Sigmoid colon (tissue), 7 donors: ENCODE measurements around the gene LYL1. TPM values are rescaled to one million over a fixed set of nuclear protein-coding genes. Genes with fewer than 3 reads are reported as not detected.

Experiments used
- DNase-seq: peaks from one replicate; pipeline ENCODE4 v3.0.0-alpha.2; 2019
- H3K27ac ChIP-seq, 4 donors: fragments of 200-600 bp; sonication (generic); one replicate each; pipeline ENCODE4 v1.5.1; 2016 to 2019; ENCODE audit warnings: mild to moderate bottlenecking in 1 of 4
- H3K27me3 ChIP-seq, 3 donors: fragments of 200-600 bp; sonication (generic); one replicate each; pipeline ENCODE4 v1.5.1; 2019; ENCODE audit warnings: mild to moderate bottlenecking in 1 of 3
- H3K36me3 ChIP-seq, 4 donors: fragments of 200-600 bp; sonication (generic); one replicate each; pipeline ENCODE4 v1.5.1; 2016 to 2019
- H3K4me1 ChIP-seq, 4 donors: fragments of 200-600 bp; sonication (generic); one replicate each; pipeline ENCODE4 v1.5.1; 2017 to 2019
- H3K4me3 ChIP-seq, 4 donors: fragments of 200-600 bp; sonication (generic); one replicate each; pipeline ENCODE4 v1.5.1; 2017 to 2019; ENCODE audit warnings: mild to moderate bottlenecking in 2 of 4, moderate library complexity in 1 of 4
- H3K9me3 ChIP-seq, 4 donors: fragments of 200-600 bp in 3 of 4; sonication (generic) in 3 of 4; one replicate each; pipeline versions ENCODE4 v1.5.1 to v1.6.1; 2013 to 2019
- EP300 ChIP-seq, 4 donors: sonication (generic); formaldehyde crosslinking; IDR thresholded peaks; one replicate each; pipeline ENCODE4 v1.6.1; 2017; ENCODE audit warnings: antibody characterized with exemption in 4 of 4
- POLR2A ChIP-seq, 2 donors: fragments of 450-650 bp; IDR thresholded peaks; one replicate each; pipeline ENCODE4 v1.6.1; 2016; ENCODE audit warnings: antibody characterized with exemption in 2 of 2, mild to moderate bottlenecking in 2 of 2, moderate library complexity in 2 of 2
- POLR2AphosphoS5 ChIP-seq, 4 donors: sonication (generic); formaldehyde crosslinking; IDR thresholded peaks; one replicate each; pipeline ENCODE4 v1.6.1; 2017; ENCODE audit warnings: antibody characterized with exemption in 4 of 4
- WGBS, 2 donors: extraction: QIAGEN DNeasy Blood & Tissue Kit; methylation state at CpG; one replicate each; pipeline ENCODE4 v1.1.7; 2013; 5-methylcytosine and 5-hydroxymethylcytosine counted together
- intact Hi-C: fragments of 100-400 bp; cut with DNase I; formaldehyde crosslinking; loops from one replicate; pipeline ENCODE4 v1.15.1; 2023
- polyA plus RNA-seq, 3 donors: library from polyadenylated mRNA; stranded (reverse); fragments of 200-250 nt; gene quantifications; one replicate each; pipeline ENCODE4 v1.2.3, GENCODE V29; 2013
- total RNA-seq, 4 donors: library from RNA; depleted of rRNA; stranded (reverse); fragments of >200 nt; gene quantifications; one replicate each; pipeline ENCODE4 v1.1.0, GENCODE V29; 2016
- TF ChIP-seq, protein P1 (sequence below), 4 experiments: fragments of 450-650 bp in 3 of 4; fragments of 200-600 bp in 1 of 4; IDR thresholded peaks; one replicate each; pipeline ENCODE4 v1.5.1; 2016 to 2019; ENCODE audit warnings: antibody characterized with exemption in 4 of 4, mild to moderate bottlenecking in 3 of 4, moderate library complexity in 2 of 4
- donor health status: healthy with polysubstance abuse.
- donor health status: Bipolar disorder and iron deficiency.
- donor health status: healthy.

Gene LYL1
- total and polyA plus RNA-seq, 7 donors, result 3.0 to 18.4 (median 13.8) TPM

DNA sequence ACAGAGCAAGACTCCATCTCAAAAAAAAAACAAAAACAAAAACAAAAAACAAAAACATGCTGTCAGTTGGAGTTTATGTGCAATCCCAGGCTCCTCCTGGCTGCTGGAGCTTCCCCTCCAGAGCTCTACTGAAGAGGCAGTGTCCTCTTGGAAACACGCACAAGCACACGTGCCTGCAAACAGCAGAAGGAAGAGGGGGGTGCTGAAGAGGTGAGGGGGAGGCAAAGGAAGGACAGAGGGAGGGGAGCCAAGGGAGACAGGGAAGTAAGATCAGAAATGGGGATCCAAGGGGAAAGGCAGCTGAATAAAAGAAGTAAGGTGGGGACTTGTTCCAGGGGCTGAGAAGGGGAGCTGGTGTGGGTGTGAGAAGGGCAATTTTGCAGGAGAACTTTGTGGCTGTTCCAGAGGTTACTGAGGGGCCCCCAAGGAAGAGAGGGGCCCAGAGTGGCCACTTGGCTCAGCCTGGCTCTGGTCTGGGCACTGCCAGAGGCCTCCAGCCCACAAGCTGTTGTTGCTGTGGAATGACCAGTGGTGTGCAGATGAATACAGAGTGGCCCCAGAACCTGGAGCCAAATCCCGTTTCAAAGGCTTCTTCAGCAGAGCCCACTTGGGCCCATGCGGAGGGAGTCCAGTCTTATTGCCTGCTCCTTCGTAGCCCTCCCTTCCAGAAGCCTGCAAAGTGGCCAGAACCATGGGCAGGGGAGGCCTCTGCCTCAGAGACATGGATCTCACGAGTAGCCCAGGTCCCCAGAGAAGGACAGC lies 34.4 kb downstream of the LYL1 start:
- H3K36me3 ChIP-seq, result peaks cover 0 to 4% (median 2%) of the 10 kb centered on the region in 4 donors
- TF ChIP-seq POLR2AphosphoS5 (IDR thresholded peaks at IDR 0.05) (peak in 2 of 4 donors; percentile 11 to 16), EP300 (IDR thresholded peaks at IDR 0.05) (no peak), POLR2A (IDR thresholded peaks at IDR 0.05) (no peak)
- no peaks in the 10 kb centered on the region for H3K27me3 ChIP-seq
- 64 to 74% methylated on average over 6 of the region's 6 CpGs for WGBS, 2 donors
- intact Hi-C loops, result no loop called here
- DNase-seq, result peak; percentile 88
- no peak overlapping the region for H3K4me3 ChIP-seq
- peak overlapping the region; percentile 55 to 99 (median 96) for H3K27ac ChIP-seq
- H3K4me1 ChIP-seq, result peaks cover 0 to 100% (median 97%) of the 10 kb centered on the region in 4 donors
- no peaks in the 10 kb centered on the region for H3K9me3 ChIP-seq

DNA sequence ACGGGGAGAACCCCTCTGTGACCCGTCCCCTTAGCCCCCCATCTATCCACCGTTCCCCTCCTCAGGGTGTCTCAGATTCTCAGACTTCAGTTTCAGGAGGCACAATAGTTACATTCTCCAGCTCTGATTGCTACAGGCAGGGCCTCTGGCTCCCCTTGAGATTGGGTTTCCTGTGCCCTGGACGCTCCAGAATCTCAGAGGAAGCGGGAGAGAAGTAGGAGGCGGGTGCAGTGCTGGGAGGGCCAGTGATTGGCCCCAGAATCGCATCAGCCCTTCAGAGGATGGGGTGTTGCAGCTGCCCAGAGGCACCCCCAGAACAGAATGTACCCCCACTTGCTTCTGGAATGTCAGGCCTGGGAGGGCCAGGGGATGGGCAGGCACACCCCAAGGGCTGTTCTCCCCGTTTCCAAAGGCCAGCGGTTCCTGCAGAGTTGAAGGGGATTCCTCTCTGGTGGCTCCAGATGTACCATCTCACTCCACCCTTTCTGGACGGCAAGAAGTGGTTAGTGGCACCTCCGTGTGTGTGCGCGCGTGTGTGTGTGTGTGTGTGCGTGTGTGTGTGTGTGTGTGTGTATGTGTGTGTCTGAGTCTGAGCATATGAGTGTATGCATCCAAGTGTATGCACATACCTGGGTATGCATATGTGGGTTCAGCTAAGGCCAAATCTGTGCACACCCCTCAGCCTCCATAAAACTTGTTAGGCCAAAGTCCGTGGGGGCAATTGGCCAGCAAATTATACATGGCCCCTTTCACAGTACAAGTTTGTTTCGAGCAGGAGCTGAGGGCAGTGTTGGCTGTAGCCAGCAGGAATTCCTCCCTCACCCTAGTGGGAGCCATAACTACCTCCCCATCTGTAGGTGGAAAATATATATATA lies 35.5 kb downstream of the LYL1 start:
- Histone ChIP-seq H3K27ac (peak overlapping the region; percentile 36 to 99 (median 96)), H3K4me1 (peaks cover 0 to 100% (median 100%) of the 10 kb centered on the region in 4 donors), H3K4me3 (no peak overlapping the region), H3K9me3 (no peaks in the 10 kb centered on the region), H3K27me3 (no peaks in the 10 kb centered on the region), H3K36me3 (no peaks in the 10 kb centered on the region)
- no peak for DNase-seq
- WGBS, 2 donors, result 30 to 69% methylated on average over 17 of the region's 17 CpGs
- TF ChIP-seq, protein P1, sequence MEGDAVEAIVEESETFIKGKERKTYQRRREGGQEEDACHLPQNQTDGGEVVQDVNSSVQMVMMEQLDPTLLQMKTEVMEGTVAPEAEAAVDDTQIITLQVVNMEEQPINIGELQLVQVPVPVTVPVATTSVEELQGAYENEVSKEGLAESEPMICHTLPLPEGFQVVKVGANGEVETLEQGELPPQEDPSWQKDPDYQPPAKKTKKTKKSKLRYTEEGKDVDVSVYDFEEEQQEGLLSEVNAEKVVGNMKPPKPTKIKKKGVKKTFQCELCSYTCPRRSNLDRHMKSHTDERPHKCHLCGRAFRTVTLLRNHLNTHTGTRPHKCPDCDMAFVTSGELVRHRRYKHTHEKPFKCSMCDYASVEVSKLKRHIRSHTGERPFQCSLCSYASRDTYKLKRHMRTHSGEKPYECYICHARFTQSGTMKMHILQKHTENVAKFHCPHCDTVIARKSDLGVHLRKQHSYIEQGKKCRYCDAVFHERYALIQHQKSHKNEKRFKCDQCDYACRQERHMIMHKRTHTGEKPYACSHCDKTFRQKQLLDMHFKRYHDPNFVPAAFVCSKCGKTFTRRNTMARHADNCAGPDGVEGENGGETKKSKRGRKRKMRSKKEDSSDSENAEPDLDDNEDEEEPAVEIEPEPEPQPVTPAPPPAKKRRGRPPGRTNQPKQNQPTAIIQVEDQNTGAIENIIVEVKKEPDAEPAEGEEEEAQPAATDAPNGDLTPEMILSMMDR (IDR thresholded peaks at IDR 0.05), result no peak
- TF ChIP-seq EP300 (IDR thresholded peaks at IDR 0.05) (no peak), POLR2AphosphoS5 (IDR thresholded peaks at IDR 0.05) (no peak), POLR2A (IDR thresholded peaks at IDR 0.05) (no peak)
- intact Hi-C loops, result no loop called here

DNA sequence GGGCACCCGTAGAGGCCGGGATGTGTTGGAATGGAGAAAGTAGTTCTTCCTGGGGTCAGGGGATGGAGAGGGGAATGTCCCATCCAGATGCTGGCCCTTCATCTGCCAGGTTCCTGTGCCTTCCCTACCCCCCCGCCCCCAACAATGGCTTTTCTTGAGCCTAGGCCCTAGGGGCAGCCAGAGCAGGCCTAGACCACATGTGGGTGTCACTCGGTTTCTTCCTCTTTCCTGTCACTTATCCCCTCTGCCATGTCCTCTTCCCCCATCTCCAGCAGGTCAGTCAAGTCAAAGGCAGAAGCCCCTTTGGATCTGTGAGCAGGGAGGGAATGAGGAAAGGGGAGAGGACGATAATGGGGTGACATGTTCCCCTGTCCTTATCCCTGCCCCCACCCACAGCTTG lies 36.4 kb downstream of the LYL1 start:
- no peak for DNase-seq
- no peaks in the 10 kb centered on the region for H3K27me3 ChIP-seq
- no peak overlapping the region for H3K4me3 ChIP-seq
- H3K27ac ChIP-seq, result peak overlapping the region; percentile 36 to 99 (median 96)
- peaks cover 0 to 100% (median 100%) of the 10 kb centered on the region in 4 donors for H3K4me1 ChIP-seq
- no peaks in the 10 kb centered on the region for H3K36me3 ChIP-seq
- WGBS, 2 donors, result 87% methylated on average over 5 of the region's 5 CpGs
- intact Hi-C loops, result no loop called here
- TF ChIP-seq EP300 (IDR thresholded peaks at IDR 0.05) (no peak), POLR2AphosphoS5 (IDR thresholded peaks at IDR 0.05) (no peak), POLR2A (IDR thresholded peaks at IDR 0.05) (no peak)
- TF ChIP-seq, protein P1 (IDR thresholded peaks at IDR 0.05), result no peak
- no peaks in the 10 kb centered on the region for H3K9me3 ChIP-seq

GRCh38 chr19:13064092-13064489 lies 38.6 kb downstream of the LYL1 start:
- Histone ChIP-seq H3K36me3 (no peaks in the 10 kb centered on the region), H3K27ac (peak overlapping the region; percentile 72 to 99 (median 96)), H3K4me1 (peaks cover 0 to 100% (median 100%) of the 10 kb centered on the region in 4 donors), H3K4me3 (no peak overlapping the region), H3K27me3 (no peaks in the 10 kb centered on the region), H3K9me3 (no peaks in the 10 kb centered on the region)
- no peak for DNase-seq
- no peak for TF ChIP-seq POLR2AphosphoS5 (IDR thresholded peaks at IDR 0.05)
- TF ChIP-seq POLR2A (IDR thresholded peaks at IDR 0.05), result no peak
- TF ChIP-seq EP300 (IDR thresholded peaks at IDR 0.05), result no peak
- TF ChIP-seq, protein P1 (IDR thresholded peaks at IDR 0.05), result no peak
- 80 to 88% methylated on average over 6 of the region's 6 CpGs for WGBS, 2 donors
- intact Hi-C loops, result no loop called here
